Caco-2 (cell line): ENCODE measurements around the gene GPX4. TPM values are rescaled to one million over a fixed set of nuclear protein-coding genes. Genes with fewer than 3 reads are reported as not detected.

Experiments
- BruUV-seq: library from RNA; stranded (reverse); fragments of 400-500 nt; replicated peaks from 2 replicates; lab custom pipeline; 2021; lab: Mats Ljungman, UMichigan
- CTCF ChIA-PET: fragments of 300-600 bp; sonication (Branson Sonifier 250); formaldehyde crosslinking; loops from one replicate; lab custom pipeline; 2022; ENCODE audit warnings: antibody characterized with exemption; lab: Charles Lee
- POLR2A ChIA-PET: fragments of 300-600 bp; sonication (Branson Sonifier 250); formaldehyde crosslinking; loops from one replicate; lab custom pipeline; 2022; ENCODE audit warnings: antibody characterized with exemption; lab: Charles Lee
- DNase-seq, 2 experiments: peaks; one replicate each; pipeline versions ENCODE4 v3.0.0 to v3.0.0-alpha.2; 2020 to 2022
- H3K27me3 ChIP-seq: replicated peaks from 2 replicates; pipeline ENCODE4 v1.6.0; 2011; ENCODE audit warnings: low read length; ENCODE audit not compliant: control insufficient read depth, insufficient read depth
- H3K36me3 ChIP-seq: 2 replicates; pipeline ENCODE4 v1.5.1; 2011; ENCODE audit warnings: low read length; ENCODE audit not compliant: control insufficient read depth, insufficient read depth
- H3K4me1 ChIP-seq: fragments of 250-450 bp; sonication (Bioruptor Pico); 2 replicates; pipeline ENCODE4 v1.5.1; 2020; ENCODE audit warnings: mild to moderate bottlenecking
- H3K4me3 ChIP-seq: 2 replicates; pipeline ENCODE4 v1.5.1; 2011; ENCODE audit warnings: low read depth, mild to moderate bottlenecking, control low read depth, low read length
- H3K9me3 ChIP-seq: fragments of 250-450 bp; sonication (Bioruptor Pico); 2 replicates; pipeline ENCODE4 v1.5.1; 2020; ENCODE audit warnings: mild to moderate bottlenecking, moderate library complexity
- H3K27ac Mint-ChIP-seq: one replicate; pipeline ENCODE4 v1.8.0; 2022; ENCODE audit warnings: mixed read lengths; ENCODE audit not compliant: unreplicated experiment
- H3K27me3 Mint-ChIP-seq: one replicate; pipeline ENCODE4 v1.8.0; 2022; ENCODE audit warnings: mixed read lengths; ENCODE audit not compliant: insufficient read depth, unreplicated experiment
- H3K36me3 Mint-ChIP-seq: one replicate; pipeline ENCODE4 v1.8.0; 2022; ENCODE audit warnings: mild to moderate bottlenecking, mixed read lengths; ENCODE audit not compliant: insufficient read depth, unreplicated experiment
- H3K4me1 Mint-ChIP-seq: one replicate; pipeline ENCODE4 v1.8.0; 2022; ENCODE audit warnings: low read depth, mixed read lengths; ENCODE audit not compliant: unreplicated experiment
- H3K4me3 Mint-ChIP-seq: one replicate; pipeline ENCODE4 v1.8.0; 2022; ENCODE audit warnings: mild to moderate bottlenecking, moderate library complexity, mixed read lengths; ENCODE audit not compliant: unreplicated experiment
- H3K9me3 Mint-ChIP-seq: one replicate; pipeline ENCODE4 v1.8.0; 2022; ENCODE audit warnings: mixed read lengths; ENCODE audit not compliant: unreplicated experiment
- intact Hi-C: fragments of 100-400 bp; cut with micrococcal nuclease; formaldehyde crosslinking; loops from one replicate; pipeline ENCODE4 v1.10.0; 2022; ENCODE audit not compliant: unreplicated experiment
- total RNA-seq: library from RNA; stranded (reverse); gene quantifications from 2 replicates; pipeline ENCODE4 v1.2.3, GENCODE V29; 2022
- TF ChIP-seq, protein P1 (sequence below), 2 experiments: fragments of 200-600 bp in 1 of 2; IDR thresholded peaks; 1 replicate in 1 of 2; 2 replicates in 1 of 2; pipeline versions ENCODE4 v1.5.1 to v1.8.0; 2011 to 2022; ENCODE audit warnings: antibody characterized with exemption in 1 of 2, control low read depth in 1 of 2, inconsistent platforms in 1 of 2, low read depth in 1 of 2, low read length in 1 of 2, mild to moderate bottlenecking in 1 of 2, moderate library complexity in 1 of 2; ENCODE audit not compliant: insufficient read depth in 1 of 2, severe bottlenecking in 1 of 2, unreplicated experiment in 1 of 2

Gene GPX4
- total RNA-seq, 1 experiment from 2014 or later, result 500 TPM

DNA sequence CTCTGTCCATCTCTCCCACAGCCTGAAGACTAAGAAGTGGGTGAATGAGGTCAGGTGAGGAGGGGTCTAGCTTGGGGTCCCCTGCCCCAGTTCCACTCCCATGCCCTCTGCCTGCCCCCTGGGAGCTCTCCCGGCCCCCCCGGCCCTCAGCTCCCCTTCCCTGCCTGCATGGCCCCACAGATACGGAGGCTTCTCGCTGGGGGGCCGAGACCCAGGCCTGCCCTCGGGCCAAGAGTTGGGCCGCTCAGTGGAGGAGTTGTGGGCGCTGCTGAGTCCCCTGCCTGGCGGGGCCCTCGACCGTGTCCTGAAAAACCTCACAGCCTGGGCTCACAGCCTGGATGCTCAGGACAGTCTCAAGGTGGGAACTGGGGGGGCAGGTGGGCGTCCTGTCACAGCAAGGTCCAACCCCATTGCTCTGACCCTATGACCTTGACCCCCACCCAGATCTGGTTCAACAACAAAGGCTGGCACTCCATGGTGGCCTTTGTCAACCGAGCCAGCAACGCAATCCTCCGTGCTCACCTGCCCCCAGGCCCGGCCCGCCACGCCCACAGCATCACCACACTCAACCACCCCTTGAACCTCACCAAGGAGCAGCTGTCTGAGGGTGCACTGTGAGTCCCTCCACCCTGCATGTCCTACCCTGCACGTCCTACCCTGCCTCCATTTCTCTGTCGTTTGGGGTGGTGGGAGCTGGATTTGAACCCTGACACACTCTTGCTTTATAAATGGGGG lies 47.7 kb upstream of the GPX4 start:
- no peaks in the 10 kb centered on the region for H3K9me3 ChIP-seq
- Mint-ChIP-seq H3K4me3 (no peak overlapping the region), H3K27ac (no peak overlapping the region), H3K4me1 (no peaks in the 10 kb centered on the region), H3K27me3 (no peaks in the 10 kb centered on the region), H3K36me3 (peaks cover 12% of the 10 kb centered on the region), H3K9me3 (no peaks in the 10 kb centered on the region)
- TF ChIP-seq, protein P1, sequence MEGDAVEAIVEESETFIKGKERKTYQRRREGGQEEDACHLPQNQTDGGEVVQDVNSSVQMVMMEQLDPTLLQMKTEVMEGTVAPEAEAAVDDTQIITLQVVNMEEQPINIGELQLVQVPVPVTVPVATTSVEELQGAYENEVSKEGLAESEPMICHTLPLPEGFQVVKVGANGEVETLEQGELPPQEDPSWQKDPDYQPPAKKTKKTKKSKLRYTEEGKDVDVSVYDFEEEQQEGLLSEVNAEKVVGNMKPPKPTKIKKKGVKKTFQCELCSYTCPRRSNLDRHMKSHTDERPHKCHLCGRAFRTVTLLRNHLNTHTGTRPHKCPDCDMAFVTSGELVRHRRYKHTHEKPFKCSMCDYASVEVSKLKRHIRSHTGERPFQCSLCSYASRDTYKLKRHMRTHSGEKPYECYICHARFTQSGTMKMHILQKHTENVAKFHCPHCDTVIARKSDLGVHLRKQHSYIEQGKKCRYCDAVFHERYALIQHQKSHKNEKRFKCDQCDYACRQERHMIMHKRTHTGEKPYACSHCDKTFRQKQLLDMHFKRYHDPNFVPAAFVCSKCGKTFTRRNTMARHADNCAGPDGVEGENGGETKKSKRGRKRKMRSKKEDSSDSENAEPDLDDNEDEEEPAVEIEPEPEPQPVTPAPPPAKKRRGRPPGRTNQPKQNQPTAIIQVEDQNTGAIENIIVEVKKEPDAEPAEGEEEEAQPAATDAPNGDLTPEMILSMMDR (IDR thresholded peaks at IDR 0.05; ENCODE audit: insufficient read depth in 1 of 2, low read depth in 1 of 2, low read length in 1 of 2, severe bottlenecking in 1 of 2, unreplicated experiment in 1 of 2), result no peak
- no peak for DNase-seq
- intact Hi-C loops, result no loop called here
- BruUV-seq, result no TSS peak
- no peak overlapping the region for H3K4me3 ChIP-seq
- ChIA-PET POLR2A (no interaction called here), CTCF (no interaction called here)
- H3K27me3 ChIP-seq, result no peaks in the 10 kb centered on the region
- H3K4me1 ChIP-seq, result no peaks in the 10 kb centered on the region
- no peaks in the 10 kb centered on the region for H3K36me3 ChIP-seq

GRCh38 chr19:1057176-1057855 lies 46.5 kb upstream of the GPX4 start:
- H3K4me3 ChIP-seq, result no peak overlapping the region
- DNase-seq, result no peak
- peaks cover 15% of the 10 kb centered on the region for H3K36me3 Mint-ChIP-seq
- no peaks in the 10 kb centered on the region for H3K27me3 ChIP-seq
- no peak overlapping the region for H3K4me3 Mint-ChIP-seq
- CTCF ChIA-PET, result interaction anchor here (0.5 kb wide), 1 partner anchor 119 kb away, joined by 3 read pairs; no protein-coding TSS in a partner anchor
- H3K27ac Mint-ChIP-seq, result no peak overlapping the region
- TF ChIP-seq, protein P1 (IDR thresholded peaks at IDR 0.05; ENCODE audit: insufficient read depth in 1 of 2, low read depth in 1 of 2, low read length in 1 of 2, severe bottlenecking in 1 of 2, unreplicated experiment in 1 of 2), result peak in 1 of 2 experiments; percentile 16
- H3K4me1 Mint-ChIP-seq, result no peaks in the 10 kb centered on the region
- POLR2A ChIA-PET, result no interaction called here
- H3K4me1 ChIP-seq, result no peaks in the 10 kb centered on the region
- no peaks in the 10 kb centered on the region for H3K36me3 ChIP-seq
- H3K27me3 Mint-ChIP-seq, result no peaks in the 10 kb centered on the region
- intact Hi-C loops, result no loop called here
- H3K9me3 ChIP-seq, result no peaks in the 10 kb centered on the region
- H3K9me3 Mint-ChIP-seq, result no peaks in the 10 kb centered on the region
- no TSS peak for BruUV-seq

- Histone ChIP-seq H3K4me1 (no peaks in the 10 kb centered on the region), H3K9me3 (no peaks in the 10 kb centered on the region), H3K36me3 (no peaks in the 10 kb centered on the region), H3K4me3 (no peak overlapping the region), H3K27me3 (no peaks in the 10 kb centered on the region)
- H3K4me3 Mint-ChIP-seq, result no peak overlapping the region
- TF ChIP-seq, protein P1 (IDR thresholded peaks at IDR 0.05; ENCODE audit: insufficient read depth in 1 of 2, low read depth in 1 of 2, low read length in 1 of 2, severe bottlenecking in 1 of 2, unreplicated experiment in 1 of 2), result no peak
- no peaks in the 10 kb centered on the region for H3K9me3 Mint-ChIP-seq
- peaks cover 15% of the 10 kb centered on the region for H3K36me3 Mint-ChIP-seq
- H3K4me1 Mint-ChIP-seq, result no peaks in the 10 kb centered on the region
- BruUV-seq, result no TSS peak
- POLR2A ChIA-PET, result no interaction called here
- H3K27me3 Mint-ChIP-seq, result no peaks in the 10 kb centered on the region
- no peak for DNase-seq
- intact Hi-C loops, result no loop called here
- no peak overlapping the region for H3K27ac Mint-ChIP-seq
- CTCF ChIA-PET, result no interaction called here
Observed at GRCh38 chr19:1058112-1058511, 45.7 kb upstream of the GPX4 start.
